ENCODE results near the gene KRT85.

GRCh38 chr12:52350021-52350620 is 17.2 kb downstream of the KRT85 start:
- no peak for TF ChIP-seq POLR2A (IDR thresholded peaks at IDR 0.05; ENCODE audit: low read depth, low read length)
- TF ChIP-seq POLR2AphosphoS5 (IDR thresholded peaks at IDR 0.05; ENCODE audit: low read depth, low read length), result no peak
- TF ChIP-seq TAF1 (IDR thresholded peaks at IDR 0.05; ENCODE audit: low read depth, low read length), result no peak
